ENCODE measurements around the gene CHMP2B.

Gene CHMP2B

GRCh38 chr3:87218560-87218959 is 8.5 kb upstream of the CHMP2B start:
- Mint-ChIP-seq H3K27ac (no peak overlapping the region), H3K9me3 (peaks cover 4% of the 10 kb centered on the region), H3K4me1 (no peaks in the 10 kb centered on the region), H3K36me3 (ENCODE audit: low read depth) (no peaks in the 10 kb centered on the region), H3K27me3 (ENCODE audit: low read depth, poor library complexity) (peaks cover 20% of the 10 kb centered on the region), H3K4me3 (no peak overlapping the region)
- DNase-seq: no peak
- TF ChIP-seq, protein P1, sequence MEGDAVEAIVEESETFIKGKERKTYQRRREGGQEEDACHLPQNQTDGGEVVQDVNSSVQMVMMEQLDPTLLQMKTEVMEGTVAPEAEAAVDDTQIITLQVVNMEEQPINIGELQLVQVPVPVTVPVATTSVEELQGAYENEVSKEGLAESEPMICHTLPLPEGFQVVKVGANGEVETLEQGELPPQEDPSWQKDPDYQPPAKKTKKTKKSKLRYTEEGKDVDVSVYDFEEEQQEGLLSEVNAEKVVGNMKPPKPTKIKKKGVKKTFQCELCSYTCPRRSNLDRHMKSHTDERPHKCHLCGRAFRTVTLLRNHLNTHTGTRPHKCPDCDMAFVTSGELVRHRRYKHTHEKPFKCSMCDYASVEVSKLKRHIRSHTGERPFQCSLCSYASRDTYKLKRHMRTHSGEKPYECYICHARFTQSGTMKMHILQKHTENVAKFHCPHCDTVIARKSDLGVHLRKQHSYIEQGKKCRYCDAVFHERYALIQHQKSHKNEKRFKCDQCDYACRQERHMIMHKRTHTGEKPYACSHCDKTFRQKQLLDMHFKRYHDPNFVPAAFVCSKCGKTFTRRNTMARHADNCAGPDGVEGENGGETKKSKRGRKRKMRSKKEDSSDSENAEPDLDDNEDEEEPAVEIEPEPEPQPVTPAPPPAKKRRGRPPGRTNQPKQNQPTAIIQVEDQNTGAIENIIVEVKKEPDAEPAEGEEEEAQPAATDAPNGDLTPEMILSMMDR (IDR thresholded peaks at IDR 0.05): no peak

GRCh38 chr3:87219611-87220010 is 7.5 kb upstream of the CHMP2B start:
- no peaks in the 10 kb centered on the region for H3K4me1 Mint-ChIP-seq
- no peak overlapping the region for H3K27ac Mint-ChIP-seq
- no peak overlapping the region for H3K4me3 Mint-ChIP-seq
- H3K36me3 Mint-ChIP-seq (ENCODE audit: low read depth): no peaks in the 10 kb centered on the region
- peaks cover 4% of the 10 kb centered on the region for H3K9me3 Mint-ChIP-seq
- no peak for DNase-seq
- TF ChIP-seq, protein P1 (IDR thresholded peaks at IDR 0.05): no peak
- peaks cover 21% of the 10 kb centered on the region for H3K27me3 Mint-ChIP-seq (ENCODE audit: low read depth, poor library complexity)

GRCh38 chr3:87225659-87226058 is 1.4 kb upstream of the CHMP2B start:
- Mint-ChIP-seq H3K36me3 (ENCODE audit: low read depth) (peaks cover 3% of the 10 kb centered on the region), H3K9me3 (peaks cover 4% of the 10 kb centered on the region), H3K27ac (no peak overlapping the region), H3K4me1 (peaks cover 34% of the 10 kb centered on the region), H3K27me3 (ENCODE audit: low read depth, poor library complexity) (peaks cover 19% of the 10 kb centered on the region), H3K4me3 (peak overlapping the region; percentile 93)
- TF ChIP-seq, protein P1 (IDR thresholded peaks at IDR 0.05): no peak
- DNase-seq: peak; percentile 2

DNA sequence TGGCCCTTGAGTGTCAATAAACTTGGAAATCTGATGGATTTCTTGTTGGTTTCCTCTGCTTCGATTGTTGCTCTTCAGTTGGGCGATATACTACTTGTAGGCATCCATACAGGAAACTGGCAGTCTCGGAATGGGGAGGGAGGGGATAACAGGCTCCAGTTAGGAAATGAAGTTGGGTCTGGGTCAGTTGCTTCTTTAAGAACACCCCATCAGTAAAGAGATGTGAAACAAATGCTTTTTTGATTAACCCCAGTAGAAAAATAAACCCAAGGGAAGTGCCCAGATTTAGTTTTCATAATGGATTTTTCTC is 681 bp downstream of the CHMP2B start:
- no peak for DNase-seq

GRCh38 chr3:87228316-87228715 is 1.2 kb downstream of the CHMP2B start:
- Mint-ChIP-seq H3K36me3 (ENCODE audit: low read depth) (peaks cover 21% of the 10 kb centered on the region), H3K9me3 (no peaks in the 10 kb centered on the region), H3K27me3 (ENCODE audit: low read depth, poor library complexity) (peaks cover 15% of the 10 kb centered on the region), H3K4me3 (peak overlapping the region; percentile 93), H3K4me1 (peaks cover 38% of the 10 kb centered on the region), H3K27ac (no peak overlapping the region)
- TF ChIP-seq, protein P1 (IDR thresholded peaks at IDR 0.05): no peak
- DNase-seq: no peak

More for the DNA sequence above, 681 bp downstream of the CHMP2B start:
- TF ChIP-seq, protein P1 (IDR thresholded peaks at IDR 0.05): no peak
- Mint-ChIP-seq H3K36me3 (ENCODE audit: low read depth) (peaks cover 16% of the 10 kb centered on the region), H3K9me3 (peaks cover 3% of the 10 kb centered on the region), H3K27me3 (ENCODE audit: low read depth, poor library complexity) (peaks cover 15% of the 10 kb centered on the region), H3K4me3 (peak overlapping the region; percentile 93), H3K4me1 (peaks cover 38% of the 10 kb centered on the region), H3K27ac (peak overlapping the region; percentile 99)

DNA sequence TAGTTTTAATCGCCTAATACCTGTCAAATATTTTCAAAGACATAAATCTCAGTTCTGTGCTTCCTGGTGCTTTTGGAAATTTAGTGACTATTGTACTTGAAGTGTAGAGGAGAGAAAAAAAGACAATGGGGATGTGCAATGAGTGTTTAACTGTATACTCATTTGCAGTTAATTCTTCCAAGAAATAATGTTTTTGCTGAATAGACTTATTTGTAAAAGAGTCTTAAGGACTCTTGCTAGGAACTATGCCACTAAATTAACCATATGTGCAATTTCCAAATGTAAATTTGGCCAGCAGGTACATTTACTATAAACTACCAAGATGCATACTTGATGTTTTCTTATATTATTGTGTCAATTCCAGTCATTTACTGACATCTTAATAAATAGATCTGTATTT is 2.0 kb downstream of the CHMP2B start:
- TF ChIP-seq, protein P1 (IDR thresholded peaks at IDR 0.05): no peak
- peaks cover 38% of the 10 kb centered on the region for H3K4me1 Mint-ChIP-seq
- H3K27me3 Mint-ChIP-seq (ENCODE audit: low read depth, poor library complexity): peaks cover 15% of the 10 kb centered on the region
- DNase-seq: no peak
- no peak overlapping the region for H3K27ac Mint-ChIP-seq
- peaks cover 24% of the 10 kb centered on the region for H3K36me3 Mint-ChIP-seq (ENCODE audit: low read depth)
- H3K4me3 Mint-ChIP-seq: peak overlapping the region; percentile 93
- no peaks in the 10 kb centered on the region for H3K9me3 Mint-ChIP-seq
